ENCODE measurements around the gene KRTAP1-4.

KRTAP1-4 gene

DNA sequence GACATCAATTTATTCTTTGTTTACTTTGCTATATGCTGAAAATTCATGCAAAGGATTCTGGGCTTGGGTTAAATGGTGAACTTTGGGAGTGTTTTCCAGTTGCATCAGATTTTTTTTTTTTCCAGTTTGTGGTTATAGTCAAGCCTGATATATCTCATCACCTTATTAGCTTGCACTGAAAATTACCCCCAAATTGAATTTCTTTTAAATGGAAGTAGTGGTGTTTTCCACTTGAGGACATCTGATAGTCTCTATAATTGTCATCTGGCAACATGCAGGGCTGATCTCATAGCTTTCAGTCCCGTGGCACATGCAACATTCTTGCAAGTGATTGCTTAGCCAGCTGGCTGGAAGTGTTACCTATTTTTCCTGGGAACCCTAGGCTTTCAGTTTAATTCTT, 16.4 kb downstream of the KRTAP1-4 start:
- TF ChIP-seq POLR2AphosphoS5 (IDR thresholded peaks at IDR 0.05; ENCODE audit: low read depth) (no peak), GABPA (IDR thresholded peaks at IDR 0.05; ENCODE audit: low read depth) (no peak), REST (IDR thresholded peaks at IDR 0.05; ENCODE audit: insufficient replicate concordance, low read depth) (no peak), SPI1 (IDR thresholded peaks at IDR 0.05; ENCODE audit: borderline replicate concordance, low read depth) (no peak)
- TF ChIP-seq, protein P1, sequence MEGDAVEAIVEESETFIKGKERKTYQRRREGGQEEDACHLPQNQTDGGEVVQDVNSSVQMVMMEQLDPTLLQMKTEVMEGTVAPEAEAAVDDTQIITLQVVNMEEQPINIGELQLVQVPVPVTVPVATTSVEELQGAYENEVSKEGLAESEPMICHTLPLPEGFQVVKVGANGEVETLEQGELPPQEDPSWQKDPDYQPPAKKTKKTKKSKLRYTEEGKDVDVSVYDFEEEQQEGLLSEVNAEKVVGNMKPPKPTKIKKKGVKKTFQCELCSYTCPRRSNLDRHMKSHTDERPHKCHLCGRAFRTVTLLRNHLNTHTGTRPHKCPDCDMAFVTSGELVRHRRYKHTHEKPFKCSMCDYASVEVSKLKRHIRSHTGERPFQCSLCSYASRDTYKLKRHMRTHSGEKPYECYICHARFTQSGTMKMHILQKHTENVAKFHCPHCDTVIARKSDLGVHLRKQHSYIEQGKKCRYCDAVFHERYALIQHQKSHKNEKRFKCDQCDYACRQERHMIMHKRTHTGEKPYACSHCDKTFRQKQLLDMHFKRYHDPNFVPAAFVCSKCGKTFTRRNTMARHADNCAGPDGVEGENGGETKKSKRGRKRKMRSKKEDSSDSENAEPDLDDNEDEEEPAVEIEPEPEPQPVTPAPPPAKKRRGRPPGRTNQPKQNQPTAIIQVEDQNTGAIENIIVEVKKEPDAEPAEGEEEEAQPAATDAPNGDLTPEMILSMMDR (IDR thresholded peaks at IDR 0.05; ENCODE audit: insufficient read depth, low read length): no peak
- Histone ChIP-seq H3K4me3 (replicated peaks; ENCODE audit: insufficient read depth, low read length) (no peak overlapping the region), H3K27me3 (ENCODE audit: insufficient read depth, poor library complexity, severe bottlenecking) (no peaks in the 10 kb centered on the region), H3K27ac (replicated peaks) (no peak overlapping the region)
- no peak for DNase-seq (ENCODE audit: low read depth in 1 of 2, low spot score in 1 of 2)

GRCh38 chr17:41013181-41013580, 16.8 kb downstream of the KRTAP1-4 start:
- no peak for TF ChIP-seq GABPA (IDR thresholded peaks at IDR 0.05; ENCODE audit: low read depth)
- Histone ChIP-seq H3K27ac (replicated peaks) (no peak overlapping the region), H3K4me3 (replicated peaks; ENCODE audit: insufficient read depth, low read length) (no peak overlapping the region), H3K27me3 (ENCODE audit: insufficient read depth, poor library complexity, severe bottlenecking) (no peaks in the 10 kb centered on the region)
- no peak for DNase-seq (ENCODE audit: low read depth in 1 of 2, low spot score in 1 of 2)

DNA sequence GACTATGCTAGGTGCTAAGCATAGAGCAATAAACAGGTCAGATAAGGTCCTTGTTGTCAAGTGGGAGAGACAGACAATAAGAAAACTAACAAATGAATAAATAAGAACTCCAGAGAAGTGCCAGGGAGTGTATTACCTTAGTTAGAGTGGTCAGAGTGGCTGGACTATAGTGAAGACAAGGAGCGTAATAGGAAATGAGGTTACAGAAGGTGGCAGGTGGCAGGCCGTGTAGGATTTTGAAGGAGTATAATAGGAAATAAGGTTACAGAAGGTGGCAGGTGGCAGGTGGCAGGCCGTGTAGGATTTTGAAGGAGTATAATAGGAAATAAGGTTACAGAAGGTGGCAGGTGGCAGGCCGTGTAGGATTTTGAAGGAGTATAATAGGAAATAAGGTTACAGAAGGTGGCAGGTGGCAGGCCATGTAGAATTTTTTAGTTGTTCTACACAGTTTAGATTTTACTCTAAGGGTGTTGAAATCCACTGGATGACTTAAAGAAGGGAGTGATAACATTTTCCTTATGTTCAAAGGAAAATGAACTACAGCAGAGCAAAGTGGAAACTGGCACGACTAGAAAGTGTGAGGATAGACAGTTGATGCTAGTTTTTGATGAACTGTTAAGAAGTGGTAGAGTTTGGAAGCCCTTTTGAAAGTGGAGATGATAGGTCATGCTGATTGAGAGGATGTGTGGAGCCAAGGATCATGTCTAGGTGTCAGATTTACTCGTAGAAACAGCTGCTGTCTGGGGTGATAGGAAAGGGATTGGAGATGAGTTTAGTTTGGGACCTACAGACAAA, 17.5 kb downstream of the KRTAP1-4 start:
- peaks cover 2% of the 10 kb centered on the region for H3K27me3 ChIP-seq (ENCODE audit: insufficient read depth, poor library complexity, severe bottlenecking)
- no peak overlapping the region for H3K4me3 ChIP-seq (replicated peaks; ENCODE audit: insufficient read depth, low read length)
- no peak for DNase-seq (ENCODE audit: low read depth in 1 of 2, low spot score in 1 of 2)
- no peak overlapping the region for H3K27ac ChIP-seq (replicated peaks)
- TF ChIP-seq SPI1 (IDR thresholded peaks at IDR 0.05; ENCODE audit: borderline replicate concordance, low read depth) (no peak), POLR2AphosphoS5 (IDR thresholded peaks at IDR 0.05; ENCODE audit: low read depth) (no peak), GABPA (IDR thresholded peaks at IDR 0.05; ENCODE audit: low read depth) (no peak)

DNA sequence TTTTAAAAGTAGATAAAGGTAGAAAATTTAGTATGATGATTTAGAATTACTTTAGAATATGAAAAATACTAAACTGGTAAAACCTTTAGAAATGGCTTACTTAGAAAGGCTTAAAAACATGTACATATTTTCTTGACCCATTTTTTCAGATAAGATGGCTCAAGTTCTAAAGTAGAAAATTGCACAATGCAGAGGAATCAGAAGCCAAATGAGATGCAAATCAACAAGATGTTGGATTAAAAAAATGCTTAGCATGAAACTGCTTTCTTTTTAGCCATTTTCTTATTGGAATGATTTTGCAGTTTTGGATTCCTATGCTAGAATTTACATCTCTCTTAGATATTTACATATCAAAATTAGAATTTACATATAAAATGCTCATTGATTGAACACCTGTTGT, 19.6 kb downstream of the KRTAP1-4 start:
- Histone ChIP-seq H3K4me3 (replicated peaks; ENCODE audit: insufficient read depth, low read length) (no peak overlapping the region), H3K27me3 (ENCODE audit: insufficient read depth, poor library complexity, severe bottlenecking) (peaks cover 2% of the 10 kb centered on the region), H3K27ac (replicated peaks) (no peak overlapping the region)
- no peak for TF ChIP-seq POLR2AphosphoS5 (IDR thresholded peaks at IDR 0.05; ENCODE audit: low read depth)
- no peak for TF ChIP-seq REST (IDR thresholded peaks at IDR 0.05; ENCODE audit: insufficient replicate concordance, low read depth)
- TF ChIP-seq, protein P1 (IDR thresholded peaks at IDR 0.05; ENCODE audit: insufficient read depth, low read length): no peak
- no peak for TF ChIP-seq GABPA (IDR thresholded peaks at IDR 0.05; ENCODE audit: low read depth)
- no peak for TF ChIP-seq SPI1 (IDR thresholded peaks at IDR 0.05; ENCODE audit: borderline replicate concordance, low read depth)
- no peak for DNase-seq (ENCODE audit: low read depth in 1 of 2, low spot score in 1 of 2)

Data from HL-60 (cell line).